Measurements from ENCODE around the gene PRELID2.
"Not testable (repeated sequence)": the region's sequence is repeated elsewhere in the genome, so short reads cannot be mapped to it uniquely, and the experiment has no call there.

The PRELID2 gene

DNA sequence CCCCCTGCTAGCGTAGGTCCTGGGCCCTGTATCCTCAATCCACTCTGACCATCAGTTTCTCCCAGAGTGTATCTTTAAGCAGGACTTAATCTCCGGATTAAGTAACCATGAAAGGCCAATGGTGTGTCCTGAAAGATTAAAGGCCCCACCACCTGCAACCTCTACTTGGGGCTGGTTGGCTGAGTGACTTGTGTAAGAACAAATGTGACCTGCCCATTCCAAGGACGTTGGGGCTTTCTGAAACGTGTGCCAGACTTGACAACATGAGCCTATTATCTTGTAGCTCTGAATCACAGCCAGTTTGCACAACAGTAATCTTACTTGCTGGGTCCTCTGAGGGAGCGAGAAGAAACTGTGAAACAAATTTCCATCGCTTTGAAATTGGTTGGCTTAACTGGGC lies 3.1 kb upstream of the PRELID2 start:
- no peak for DNase-seq

DNA sequence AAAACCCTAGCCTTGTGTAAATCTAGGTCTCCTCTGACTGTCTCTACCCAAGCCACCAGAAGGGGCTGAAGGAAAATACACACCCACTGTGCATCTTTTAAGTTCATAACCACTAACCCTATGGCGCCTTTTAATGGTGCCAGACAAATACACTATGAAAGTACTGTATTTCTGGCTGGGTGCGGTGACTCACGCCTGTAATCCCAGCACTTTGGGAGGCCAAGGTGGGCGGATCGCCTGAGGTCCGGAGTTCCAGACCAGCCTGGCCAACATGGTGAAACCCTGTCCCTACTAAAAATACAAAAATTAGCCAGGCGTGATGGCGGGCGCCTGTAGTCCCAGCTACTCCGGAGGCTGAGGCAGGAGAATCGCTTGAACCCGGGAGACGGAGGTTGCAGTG lies 1.1 kb upstream of the PRELID2 start:
- not testable (repeated sequence) for DNase-seq

DNA sequence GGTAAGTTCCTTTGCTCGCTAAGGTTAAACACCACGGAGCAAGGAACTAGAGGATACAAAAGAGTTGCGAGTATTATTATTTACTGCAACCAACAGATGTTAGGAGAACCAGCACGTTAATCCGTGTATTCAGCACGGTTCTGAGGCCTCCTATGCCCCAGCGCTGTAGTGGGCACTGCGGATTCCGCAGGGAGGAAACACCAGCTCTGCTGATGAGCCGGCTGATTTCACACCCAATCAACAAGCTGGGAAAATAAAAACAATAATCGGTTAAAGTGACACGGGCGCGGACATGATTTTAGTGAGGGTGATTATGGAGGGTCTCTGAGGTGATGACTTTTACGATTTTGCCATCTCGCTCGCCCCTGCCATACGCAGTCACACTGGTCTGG lies 702 bp upstream of the PRELID2 start:
- DNase-seq: no peak

DNA sequence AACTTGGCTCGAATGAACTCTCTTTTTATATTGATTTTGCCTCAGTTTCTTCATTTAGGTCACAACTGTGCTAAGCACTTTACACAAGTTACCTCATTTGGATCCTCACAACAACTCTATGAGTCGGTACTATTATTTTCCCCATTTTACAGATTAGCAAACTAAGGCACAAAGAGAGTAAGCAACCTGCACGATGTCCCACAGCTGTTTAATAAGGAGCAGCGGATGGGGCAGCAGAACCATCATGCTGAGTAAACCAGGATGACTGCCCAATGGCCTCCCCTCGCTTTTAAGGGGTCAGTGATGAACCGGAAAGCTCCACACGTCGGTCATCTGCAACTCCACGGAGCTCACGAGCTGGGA lies 607 bp downstream of the PRELID2 start:
- DNase-seq: no peak

DNA sequence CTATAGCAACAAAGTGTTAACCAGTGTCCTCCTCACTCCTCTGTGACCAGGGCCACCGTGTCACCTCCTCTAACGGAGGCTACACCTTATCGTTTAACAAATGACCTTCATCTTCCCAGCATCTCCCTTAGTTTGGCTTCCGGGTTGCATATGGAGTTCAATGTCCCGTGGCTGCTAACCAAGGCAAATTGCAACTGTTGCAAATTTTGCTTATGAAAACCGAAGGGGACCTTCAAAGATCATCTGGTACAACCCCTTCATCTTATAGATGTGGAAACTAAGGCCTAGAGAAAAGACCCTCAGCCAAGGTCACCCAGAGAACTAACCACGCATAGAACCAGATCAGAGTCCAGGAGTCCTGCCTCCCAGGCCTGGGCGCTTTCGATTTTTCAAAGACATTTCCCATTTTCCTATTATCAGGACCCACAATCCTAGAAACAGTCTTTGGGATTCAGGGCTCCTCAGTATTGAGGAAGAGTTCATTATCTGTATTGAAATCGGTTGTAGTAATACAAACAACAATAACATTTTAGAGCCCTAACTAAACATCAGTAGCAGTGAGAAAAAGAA lies 1.4 kb downstream of the PRELID2 start:
- DNase-seq: no peak

DNA sequence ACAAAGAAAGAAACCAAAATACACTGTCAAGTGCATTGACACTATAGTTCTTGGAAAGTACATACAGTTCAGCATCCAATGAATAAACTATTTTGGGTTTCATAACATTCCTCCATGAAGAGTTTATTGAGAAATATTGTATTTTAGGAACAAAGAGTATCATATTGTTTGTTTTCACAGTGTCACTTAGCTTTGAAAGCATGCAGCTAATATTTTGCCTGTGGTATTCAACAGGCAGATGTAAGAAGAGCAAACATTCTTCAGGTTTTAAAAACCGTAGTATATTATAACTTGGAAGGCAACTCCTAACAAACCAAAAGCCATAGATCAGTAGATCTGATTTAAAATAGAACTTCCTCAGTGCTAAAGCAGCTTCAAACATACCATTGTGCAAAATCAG lies 4.5 kb downstream of the PRELID2 start:
- no peak for DNase-seq

DNA sequence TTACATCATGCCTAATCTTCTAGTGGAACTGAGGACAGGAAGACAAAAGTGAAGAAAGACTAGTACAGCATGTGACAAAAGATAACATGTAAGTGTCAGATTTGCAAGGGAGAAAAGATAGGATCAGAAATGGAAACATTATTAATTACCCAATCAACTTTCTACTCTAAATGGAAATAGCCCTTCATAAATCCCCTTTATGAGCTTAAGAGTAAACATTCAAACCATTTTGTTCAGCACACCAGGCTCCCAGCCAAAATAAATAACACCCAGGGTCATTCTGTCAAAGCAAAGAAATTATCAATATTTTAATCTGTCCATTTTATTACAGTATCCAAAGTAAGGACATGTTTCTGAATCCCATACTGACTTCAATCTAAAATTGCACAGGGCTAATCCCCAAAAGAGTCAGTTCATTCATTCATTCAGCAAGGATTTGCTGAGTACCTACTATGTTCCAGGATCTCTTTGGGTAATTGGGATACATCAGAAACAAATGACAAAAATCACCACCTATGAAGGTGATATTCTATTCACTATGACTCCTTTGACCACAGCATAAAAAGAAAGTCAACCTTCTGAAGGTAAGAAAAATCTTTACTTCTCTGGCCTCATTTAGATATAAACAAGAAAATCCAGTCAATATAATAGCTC lies 5.3 kb downstream of the PRELID2 start:
- no peak for DNase-seq

DNA sequence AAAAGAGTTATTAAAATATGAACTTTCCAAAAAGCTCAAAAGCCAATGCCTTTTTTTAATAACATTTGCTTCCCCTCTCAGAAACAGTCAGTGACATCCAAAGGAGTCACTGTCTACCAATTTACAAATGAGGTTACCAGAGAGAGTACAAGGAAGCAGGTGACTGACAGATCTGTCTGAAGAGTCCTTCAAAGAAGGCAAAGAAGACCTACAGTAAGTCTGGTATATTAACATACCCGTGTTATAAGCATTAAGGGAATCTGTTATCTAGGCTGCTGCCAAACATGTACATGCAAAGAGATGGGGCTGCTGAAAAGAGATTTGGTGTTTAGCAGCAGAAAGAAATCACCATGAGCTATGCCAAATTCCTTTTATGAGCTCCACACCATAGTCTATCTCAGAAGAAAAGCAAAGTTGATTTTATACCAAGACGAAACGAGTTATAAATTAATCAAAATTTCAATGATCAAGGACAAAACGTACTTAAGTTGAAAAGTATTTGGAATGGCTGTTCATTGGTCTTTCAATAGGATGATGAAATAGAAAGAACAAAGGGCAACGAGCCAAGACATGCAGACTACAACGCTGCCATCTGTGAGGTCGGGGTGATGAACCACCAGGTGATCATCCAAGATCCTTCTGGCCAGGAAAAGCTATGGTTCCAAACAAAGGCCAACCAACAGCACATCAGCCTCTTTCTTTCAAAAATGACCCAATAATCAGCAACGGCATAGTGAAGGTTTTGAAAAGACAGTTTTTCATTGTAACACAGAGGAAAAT lies 8.1 kb downstream of the PRELID2 start:
- no peak for DNase-seq

DNA sequence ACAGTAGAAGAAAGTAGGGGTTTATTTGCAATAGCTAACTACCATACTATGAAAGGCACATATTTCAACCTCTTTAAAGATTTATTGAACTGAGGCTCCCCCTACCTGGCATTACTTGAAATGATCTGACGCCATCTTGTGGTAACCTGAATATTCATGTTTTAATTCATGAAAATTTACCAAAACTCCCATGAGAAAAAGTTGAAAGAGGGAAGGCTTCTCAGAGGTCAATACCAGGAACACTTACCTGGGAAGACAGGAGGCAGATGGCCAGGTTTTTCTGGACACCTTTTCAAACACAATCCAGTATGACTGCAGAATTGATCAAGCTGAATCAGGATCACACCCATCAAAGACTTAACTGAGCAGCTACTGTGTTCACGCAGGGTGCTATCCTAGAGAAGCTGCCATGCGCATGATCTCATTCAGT lies 9.4 kb downstream of the PRELID2 start:
- no peak for DNase-seq

DNA sequence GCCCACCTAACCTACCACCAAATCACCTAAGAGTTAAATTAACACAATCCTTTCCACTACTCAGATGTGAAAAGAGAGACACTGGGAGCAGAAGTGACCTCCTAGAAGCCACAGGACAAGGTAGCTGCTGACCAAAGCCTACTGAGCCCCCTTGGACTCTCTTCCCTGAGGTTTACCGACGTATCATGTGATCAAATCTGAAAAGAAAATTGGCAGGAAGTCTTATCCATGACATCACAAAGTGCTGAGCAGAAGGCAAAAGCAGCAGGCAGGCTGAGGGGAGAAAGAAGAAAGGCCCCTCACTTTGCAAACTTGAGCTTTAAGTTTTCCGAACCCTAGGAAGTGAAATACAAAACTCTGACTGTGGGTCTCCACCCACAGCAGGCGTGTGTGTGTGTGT lies 11.1 kb downstream of the PRELID2 start:
- DNase-seq: no peak

DNA sequence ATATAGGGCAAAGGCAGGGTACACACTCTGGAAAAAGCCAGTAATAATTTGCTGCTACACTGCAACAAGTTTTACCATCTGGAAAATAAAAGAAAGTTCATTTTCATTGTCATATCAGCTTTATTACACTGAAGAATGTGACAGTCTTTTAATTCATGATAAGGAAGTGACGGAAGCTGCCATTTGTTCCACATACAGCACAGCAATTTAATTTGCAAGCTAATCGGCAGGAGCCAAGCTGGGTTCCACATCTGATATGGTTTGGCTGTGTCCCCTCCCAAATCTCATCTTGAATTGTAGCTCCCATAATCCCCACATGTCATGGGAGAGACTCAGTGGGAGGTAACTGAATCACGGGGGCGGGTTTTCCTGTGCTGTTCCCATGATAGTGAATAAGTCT lies 16.5 kb downstream of the PRELID2 start:
- DNase-seq: no peak

DNA sequence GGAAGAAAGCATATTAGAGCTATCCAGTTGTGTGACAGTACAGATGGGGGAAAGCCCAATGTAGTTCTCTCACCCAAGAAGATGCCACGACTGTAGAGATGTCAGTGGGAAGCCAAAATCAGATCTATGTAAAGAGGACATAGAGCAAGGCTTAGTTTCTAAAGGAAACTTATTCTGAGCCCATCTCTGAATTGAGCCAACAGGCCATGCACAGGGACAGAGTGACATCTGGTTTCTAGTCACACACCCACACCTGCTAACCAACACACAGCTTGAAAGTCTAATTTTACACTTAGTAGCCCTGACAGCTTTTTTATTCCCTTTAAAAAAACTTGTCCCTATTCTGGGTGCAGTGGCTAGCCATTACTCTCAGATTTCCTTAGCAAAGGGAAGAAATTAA lies 22.3 kb downstream of the PRELID2 start:
- DNase-seq: no peak

DNA sequence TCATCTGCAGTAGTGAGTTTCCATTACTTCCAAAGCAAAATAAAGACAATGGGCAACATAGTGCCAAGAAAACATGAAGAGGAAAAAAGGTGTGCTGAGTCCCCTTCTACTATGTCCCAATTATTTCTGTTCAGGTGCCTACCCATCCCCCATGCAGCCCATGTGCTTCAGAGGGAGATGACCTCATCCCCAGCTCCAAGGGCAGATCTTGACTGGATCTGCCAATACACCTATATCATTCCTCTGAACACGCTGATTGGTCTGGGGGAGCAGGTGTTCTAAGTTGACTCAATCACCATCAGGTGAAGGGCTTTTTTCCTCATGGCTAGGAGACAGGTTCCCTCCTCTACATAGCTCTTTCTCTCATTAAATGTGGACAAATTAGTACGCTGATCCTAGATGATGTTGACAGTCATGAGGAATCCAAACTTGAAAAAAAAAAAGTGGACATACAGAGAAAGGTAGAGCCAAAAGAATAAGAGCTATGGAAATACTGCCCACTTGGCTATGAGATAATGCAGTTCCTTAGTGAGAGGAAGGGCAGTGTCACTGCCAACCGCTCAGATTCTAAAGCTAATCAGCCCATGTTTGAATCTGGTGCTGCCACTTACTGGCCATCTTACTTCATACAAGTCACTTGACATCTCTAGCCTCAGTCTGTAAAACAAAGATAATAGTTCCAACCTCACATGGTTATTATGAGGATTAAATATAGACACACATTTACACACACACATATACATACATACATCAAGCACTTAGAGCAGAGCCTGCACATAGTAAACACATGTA lies 23.1 kb downstream of the PRELID2 start:
- DNase-seq: no peak

DNA sequence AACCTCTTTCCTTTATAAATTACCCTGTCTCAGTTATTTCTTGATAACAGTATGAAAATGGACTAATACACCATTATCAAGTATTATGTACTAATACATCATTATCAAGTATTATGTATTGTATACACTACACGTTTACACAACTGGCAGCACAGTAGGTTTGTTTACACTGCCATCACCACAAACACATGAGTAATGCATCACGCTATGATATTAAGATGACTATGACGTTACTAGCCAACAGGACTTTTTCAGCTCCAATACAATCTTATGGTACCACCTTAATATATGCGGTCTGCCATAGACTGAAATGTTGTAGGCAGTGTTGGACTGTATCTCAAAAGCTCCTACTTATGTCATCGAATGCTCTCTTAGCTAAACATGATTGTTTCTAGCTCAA lies 28.2 kb downstream of the PRELID2 start:
- DNase-seq: no peak

DNA sequence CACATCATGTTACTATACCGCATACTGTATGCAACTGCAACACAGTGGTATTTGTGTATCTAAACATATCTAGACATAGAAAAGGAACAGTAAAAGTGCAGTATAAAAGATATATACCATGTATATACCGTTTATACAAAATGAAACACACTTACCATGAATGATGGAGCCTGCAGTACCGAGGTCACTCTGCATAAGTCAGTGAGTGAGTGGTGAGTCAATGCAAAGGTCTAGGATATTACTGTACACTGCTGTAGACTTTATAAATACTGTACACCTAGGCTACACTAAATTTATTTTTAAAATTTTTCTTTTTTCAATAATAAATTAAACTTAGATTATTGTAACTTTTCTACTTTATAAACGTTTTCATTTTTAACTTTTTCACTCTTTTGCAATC lies 29.3 kb downstream of the PRELID2 start:
- DNase-seq: no peak

DNA sequence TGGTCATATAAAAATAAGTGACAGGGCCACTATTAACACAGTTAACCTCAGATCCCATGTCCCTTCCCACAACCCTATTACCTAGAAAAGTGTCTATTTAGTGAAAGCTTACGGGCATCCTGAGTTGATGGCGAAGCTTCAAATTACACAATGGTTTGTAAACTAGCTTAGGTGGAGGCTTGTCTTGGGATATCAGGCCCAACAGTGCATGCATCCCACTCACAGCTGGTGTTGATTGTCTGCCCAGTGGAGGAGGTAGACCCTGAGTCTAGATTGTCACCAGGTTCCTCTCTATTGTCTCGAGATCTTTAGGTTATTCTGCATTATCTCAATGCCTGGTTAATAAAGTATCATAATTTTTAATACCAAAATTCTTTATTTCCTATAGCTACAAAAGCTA lies 30.4 kb downstream of the PRELID2 start:
- DNase-seq: no peak

DNA sequence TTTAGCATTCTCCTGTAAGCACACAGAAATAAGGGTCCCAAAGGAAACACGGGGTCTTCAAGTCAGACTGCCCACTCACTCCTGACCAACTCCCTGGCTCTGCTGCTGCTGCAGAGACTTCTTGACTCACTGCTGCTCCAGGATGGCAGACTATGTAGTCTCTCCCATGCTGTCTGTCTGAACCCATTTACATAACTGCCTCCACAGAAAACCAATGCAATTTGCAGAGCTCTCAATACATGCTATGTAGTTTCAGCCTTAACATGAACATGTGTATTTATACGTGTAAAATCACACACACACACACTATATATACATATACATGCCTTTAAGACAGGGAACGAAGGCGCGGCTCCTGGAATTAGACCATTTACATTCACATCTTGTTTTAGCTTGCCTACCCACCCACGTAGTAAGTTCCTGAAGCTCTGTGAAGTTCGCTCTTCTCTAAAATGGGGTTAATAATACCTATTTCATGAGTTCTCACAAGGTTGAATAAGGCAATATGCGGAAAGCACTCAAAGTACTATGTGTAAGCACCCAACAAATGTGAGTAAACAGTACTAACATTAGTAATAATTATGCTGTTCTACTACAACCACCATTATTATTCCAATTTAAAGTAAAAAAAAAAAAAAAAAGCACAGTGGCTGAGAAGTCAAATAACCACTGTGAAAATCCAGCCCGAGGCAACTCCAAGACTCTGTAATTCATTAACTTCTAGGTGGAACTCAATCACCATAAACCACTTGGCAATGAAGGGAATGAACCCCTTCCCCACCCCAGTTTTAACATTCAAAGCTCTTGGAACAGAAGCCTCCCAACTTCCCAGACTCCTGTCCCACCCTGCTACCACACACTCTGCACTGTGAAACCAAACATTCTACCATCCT lies 31.8 kb downstream of the PRELID2 start:
- DNase-seq: no peak

DNA sequence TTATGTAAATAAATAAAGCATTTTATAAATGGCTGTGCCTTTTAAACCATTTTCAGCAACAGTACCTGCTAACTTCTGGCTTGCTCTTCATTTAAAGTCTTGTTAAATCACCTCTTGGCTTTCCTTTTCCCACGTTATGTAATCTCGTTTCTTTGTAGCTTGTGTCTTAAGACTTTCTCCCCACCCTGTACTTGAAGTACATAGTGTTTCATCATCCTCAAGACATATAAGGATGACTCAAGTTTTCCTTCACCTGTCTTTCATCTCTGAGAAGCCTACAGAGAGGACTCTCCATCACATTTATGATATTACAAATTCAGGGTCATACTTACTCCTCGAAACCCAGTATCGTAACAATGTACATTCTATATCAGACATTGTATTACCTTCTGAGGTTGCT lies 33.9 kb downstream of the PRELID2 start:
- DNase-seq: no peak

DNA sequence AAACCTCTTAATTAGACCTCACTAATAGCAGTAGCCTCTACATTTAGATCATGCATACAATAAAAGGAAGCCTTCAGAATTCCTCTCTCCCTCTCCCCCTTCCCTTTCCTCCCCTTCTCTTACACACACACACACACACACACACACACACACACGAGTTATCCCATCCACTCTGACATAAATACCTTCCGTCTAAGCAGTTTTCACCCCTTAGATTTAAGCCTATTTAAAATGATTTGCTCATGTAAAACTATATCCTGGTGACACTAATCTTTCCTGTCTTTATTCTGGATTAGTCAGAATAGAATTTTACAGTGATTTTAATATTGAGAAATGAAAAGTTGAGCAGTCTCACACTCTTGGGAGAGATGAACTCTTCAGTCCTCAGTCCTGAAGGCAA lies 35.0 kb downstream of the PRELID2 start:
- no peak for DNase-seq

DNA sequence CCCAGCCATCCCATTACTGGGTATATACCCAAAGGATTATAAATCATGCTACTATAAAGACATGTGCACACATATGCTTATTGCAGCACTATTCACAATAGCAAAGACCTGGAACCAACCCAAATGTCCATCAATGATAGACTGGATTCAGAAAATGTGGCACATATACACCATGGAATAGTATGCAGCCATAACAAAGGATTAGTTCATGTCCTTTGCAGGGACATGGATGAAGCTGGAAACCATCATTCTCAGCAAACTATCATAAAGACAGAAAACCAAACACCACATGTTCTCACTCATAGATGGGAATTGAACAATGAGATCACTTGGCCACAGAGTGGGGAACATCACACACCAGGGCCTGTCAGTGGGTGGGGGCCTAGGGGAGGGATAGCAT lies 36.6 kb downstream of the PRELID2 start:
- DNase-seq: not testable (repeated sequence)

DNA sequence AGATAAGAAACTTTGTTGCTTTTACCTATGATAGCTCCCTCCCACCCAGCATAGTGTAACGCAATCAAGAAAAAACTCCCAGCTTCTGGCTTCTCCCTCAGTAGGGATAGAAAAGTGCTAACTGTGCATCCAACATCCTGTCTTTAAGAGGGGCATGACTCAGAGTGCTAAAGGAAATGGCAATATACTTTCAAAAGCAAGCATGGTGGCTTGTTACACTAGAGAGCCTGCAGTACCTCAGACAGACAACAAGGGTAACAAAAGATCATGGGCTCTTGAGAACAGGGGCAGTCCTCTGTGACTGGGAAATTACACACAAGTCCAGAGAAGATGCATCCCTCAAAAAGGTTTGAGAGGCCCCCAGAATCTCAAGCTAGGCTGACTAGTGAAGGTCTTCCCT lies 37.8 kb downstream of the PRELID2 start:
- no peak for DNase-seq

DNA sequence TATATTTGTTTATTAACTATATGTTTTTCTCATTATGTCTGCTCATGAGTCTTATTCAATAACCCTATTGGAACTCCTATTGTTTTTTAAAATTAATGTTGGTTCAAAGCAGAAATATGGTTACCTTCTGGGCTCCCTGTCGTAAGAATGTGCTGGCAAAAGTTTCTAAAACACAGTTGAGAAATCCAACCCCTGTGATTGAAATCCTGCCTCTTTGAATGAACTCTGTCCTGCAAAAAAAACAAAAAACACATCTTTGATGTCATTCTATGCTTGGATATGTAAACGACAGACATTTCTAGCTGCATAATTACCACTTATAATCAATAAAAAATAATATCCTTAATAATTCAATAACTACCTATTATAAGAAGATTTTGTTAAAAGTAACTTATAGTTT lies 38.8 kb downstream of the PRELID2 start:
- DNase-seq: no peak

DNA sequence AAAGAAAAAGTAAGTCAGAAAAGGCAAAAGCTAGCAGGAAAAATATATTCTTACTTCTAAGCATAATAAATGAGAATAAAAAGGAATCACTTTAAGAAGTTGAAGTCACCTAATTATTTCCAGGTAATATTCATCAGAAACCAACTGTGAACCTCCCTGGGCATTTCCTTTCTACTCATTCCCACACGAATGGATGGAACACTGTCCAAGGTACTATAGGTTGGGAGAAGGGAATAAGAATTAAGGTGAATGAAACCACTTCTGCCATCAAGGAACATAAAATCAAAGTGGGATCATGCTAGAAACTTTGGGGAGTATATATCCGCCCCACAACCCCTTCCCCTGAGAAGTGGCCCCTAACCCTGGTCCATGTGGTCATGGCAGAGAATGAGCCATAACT lies 41.6 kb downstream of the PRELID2 start:
- DNase-seq: no peak
